Keratinocyte (primary cell): ENCODE results near the gene NAPB.

Experiments used
- CTCF ChIP-seq, 3 experiments: IDR thresholded peaks in 1 of 3; conservative IDR thresholded peaks in 1 of 3; optimal IDR thresholded peaks in 1 of 3; 2 replicates in 2 of 3; 3 replicates in 1 of 3; pipeline versions ENCODE3 to v1.5.1; 2011; ENCODE audit warnings: low read length in 3 of 3, mild to moderate bottlenecking in 3 of 3, moderate library complexity in 2 of 3, control low read depth in 1 of 3, inconsistent platforms in 1 of 3; ENCODE audit not compliant: insufficient read depth in 2 of 3; ENCODE audit errors: extremely low read depth in 1 of 3
- EZH2 ChIP-seq: IDR thresholded peaks from one replicate; pipeline ENCODE4 v1.6.1; 2012; ENCODE audit warnings: inconsistent platforms, mild to moderate bottlenecking, low read length, moderate library complexity

- TF ChIP-seq CTCF (optimal IDR thresholded peaks at IDR 0.05 in 1 of 3, IDR thresholded peaks at IDR 0.05 in 1 of 3, conservative IDR thresholded peaks at IDR 0.05 in 1 of 3; ENCODE audit: extremely low read depth in 1 of 3, insufficient read depth in 2 of 3, low read length in 3 of 3) (no peak), EZH2 (no peak)
Measured at GRCh38 chr20:23337312-23337711, 84.0 kb downstream of the NAPB start.
